ENCODE results near the gene LATS2. TPM values are rescaled to one million over a fixed set of nuclear protein-coding genes. Genes with fewer than 3 reads are reported as not detected.

Gene LATS2
- total RNA-seq, 1 donor from 2014 or later = 58.3 TPM

DNA sequence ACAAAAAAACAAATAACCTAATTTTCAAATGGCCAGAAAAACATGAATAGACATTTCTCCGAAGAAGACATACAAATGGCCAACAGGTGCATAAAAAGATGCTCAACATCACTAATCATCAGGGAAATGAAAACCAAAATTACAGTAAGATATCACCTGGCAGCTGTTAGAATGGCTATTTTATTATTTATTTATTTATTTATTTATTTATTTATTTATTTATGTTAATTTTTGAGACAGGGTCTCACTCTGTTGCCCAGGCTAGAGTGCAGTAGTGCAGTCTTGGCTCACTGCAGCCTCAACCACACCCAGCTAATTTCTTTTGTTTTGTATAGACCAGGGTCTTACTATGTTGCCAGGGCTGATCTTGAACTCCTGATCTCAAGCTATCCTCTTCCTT lies 27.1 kb upstream of the LATS2 start:
- no peak overlapping the region for H3K27ac Mint-ChIP-seq (ENCODE audit: unreplicated experiment)
- no peak overlapping the region for H3K4me3 Mint-ChIP-seq (ENCODE audit: unreplicated experiment)
- peaks cover 6% of the 10 kb centered on the region for H3K4me1 Mint-ChIP-seq (ENCODE audit: unreplicated experiment)
- no peak for DNase-seq (ENCODE audit: extremely low spot score, unreplicated experiment)
- H3K9me3 Mint-ChIP-seq (ENCODE audit: unreplicated experiment) = no peaks in the 10 kb centered on the region
- TF ChIP-seq, protein P1, sequence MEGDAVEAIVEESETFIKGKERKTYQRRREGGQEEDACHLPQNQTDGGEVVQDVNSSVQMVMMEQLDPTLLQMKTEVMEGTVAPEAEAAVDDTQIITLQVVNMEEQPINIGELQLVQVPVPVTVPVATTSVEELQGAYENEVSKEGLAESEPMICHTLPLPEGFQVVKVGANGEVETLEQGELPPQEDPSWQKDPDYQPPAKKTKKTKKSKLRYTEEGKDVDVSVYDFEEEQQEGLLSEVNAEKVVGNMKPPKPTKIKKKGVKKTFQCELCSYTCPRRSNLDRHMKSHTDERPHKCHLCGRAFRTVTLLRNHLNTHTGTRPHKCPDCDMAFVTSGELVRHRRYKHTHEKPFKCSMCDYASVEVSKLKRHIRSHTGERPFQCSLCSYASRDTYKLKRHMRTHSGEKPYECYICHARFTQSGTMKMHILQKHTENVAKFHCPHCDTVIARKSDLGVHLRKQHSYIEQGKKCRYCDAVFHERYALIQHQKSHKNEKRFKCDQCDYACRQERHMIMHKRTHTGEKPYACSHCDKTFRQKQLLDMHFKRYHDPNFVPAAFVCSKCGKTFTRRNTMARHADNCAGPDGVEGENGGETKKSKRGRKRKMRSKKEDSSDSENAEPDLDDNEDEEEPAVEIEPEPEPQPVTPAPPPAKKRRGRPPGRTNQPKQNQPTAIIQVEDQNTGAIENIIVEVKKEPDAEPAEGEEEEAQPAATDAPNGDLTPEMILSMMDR (IDR thresholded peaks at IDR 0.05) = no peak
- H3K27me3 Mint-ChIP-seq (ENCODE audit: unreplicated experiment) = no peaks in the 10 kb centered on the region
- no peaks in the 10 kb centered on the region for H3K36me3 Mint-ChIP-seq (ENCODE audit: unreplicated experiment)

DNA sequence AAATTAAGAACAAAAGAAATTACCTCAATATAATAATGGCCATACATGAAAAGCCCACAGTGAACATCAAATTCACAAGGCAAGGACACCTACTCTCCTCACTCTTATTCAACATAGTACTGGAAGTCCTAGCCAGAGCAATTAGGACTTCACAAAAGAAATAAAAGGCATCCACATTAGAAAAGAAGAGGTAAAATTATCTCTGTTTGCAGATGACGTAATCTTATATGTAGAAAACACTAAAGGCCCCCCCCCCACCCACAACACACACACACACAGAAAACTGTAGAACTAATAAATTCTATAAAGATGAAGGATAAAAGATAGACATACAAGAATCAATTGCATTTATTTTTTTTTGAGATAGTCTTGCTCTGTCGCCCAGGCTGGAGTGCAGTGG lies 25.5 kb upstream of the LATS2 start:
- H3K36me3 Mint-ChIP-seq (ENCODE audit: unreplicated experiment) = no peaks in the 10 kb centered on the region
- no peaks in the 10 kb centered on the region for H3K9me3 Mint-ChIP-seq (ENCODE audit: unreplicated experiment)
- TF ChIP-seq, protein P1 (IDR thresholded peaks at IDR 0.05) = no peak
- no peaks in the 10 kb centered on the region for H3K27me3 Mint-ChIP-seq (ENCODE audit: unreplicated experiment)
- H3K4me1 Mint-ChIP-seq (ENCODE audit: unreplicated experiment) = peaks cover 6% of the 10 kb centered on the region
- H3K27ac Mint-ChIP-seq (ENCODE audit: unreplicated experiment) = no peak overlapping the region
- DNase-seq (ENCODE audit: extremely low spot score, unreplicated experiment) = no peak
- no peak overlapping the region for H3K4me3 Mint-ChIP-seq (ENCODE audit: unreplicated experiment)

DNA sequence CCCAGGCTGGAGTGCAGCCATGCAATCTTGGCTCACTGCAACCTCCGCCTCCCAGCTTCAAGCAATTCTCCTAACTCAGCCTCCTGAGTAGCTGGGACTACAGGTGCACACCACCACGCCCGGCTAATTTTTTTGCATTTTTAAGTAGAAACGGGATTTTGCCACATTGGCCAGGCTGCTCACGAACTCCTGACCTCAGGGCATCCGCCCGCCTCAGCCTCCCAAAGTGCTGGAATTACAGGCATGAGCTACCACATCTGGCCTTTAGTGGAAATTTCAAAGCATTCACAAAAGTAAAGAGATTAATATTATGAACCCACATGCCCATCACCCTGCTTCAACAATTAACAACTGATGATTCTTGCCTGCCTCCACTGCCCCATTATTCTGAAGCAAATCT lies 20.5 kb upstream of the LATS2 start:
- peak; percentile 32 for DNase-seq (ENCODE audit: extremely low spot score, unreplicated experiment)
- TF ChIP-seq, protein P1 (IDR thresholded peaks at IDR 0.05) = no peak
- no peaks in the 10 kb centered on the region for H3K9me3 Mint-ChIP-seq (ENCODE audit: unreplicated experiment)
- H3K27me3 Mint-ChIP-seq (ENCODE audit: unreplicated experiment) = no peaks in the 10 kb centered on the region
- H3K4me3 Mint-ChIP-seq (ENCODE audit: unreplicated experiment) = no peak overlapping the region
- peaks cover 34% of the 10 kb centered on the region for H3K4me1 Mint-ChIP-seq (ENCODE audit: unreplicated experiment)
- no peaks in the 10 kb centered on the region for H3K36me3 Mint-ChIP-seq (ENCODE audit: unreplicated experiment)
- H3K27ac Mint-ChIP-seq (ENCODE audit: unreplicated experiment) = no peak overlapping the region

DNA sequence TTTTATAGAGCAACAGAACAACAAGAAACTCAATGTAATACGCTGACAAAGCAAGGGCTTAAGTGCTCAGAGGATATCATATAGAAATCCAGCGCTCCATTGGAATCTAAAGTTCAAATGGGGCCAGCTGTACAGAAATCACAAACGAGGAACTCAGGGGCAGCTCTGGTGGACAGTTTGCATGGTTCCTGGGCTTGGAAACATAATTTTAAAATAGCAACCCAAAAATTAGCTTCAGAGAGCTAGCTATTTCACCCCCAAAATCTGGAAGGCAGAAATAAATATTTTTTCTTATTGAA lies 19.2 kb upstream of the LATS2 start:
- no peaks in the 10 kb centered on the region for H3K27me3 Mint-ChIP-seq (ENCODE audit: unreplicated experiment)
- no peak for DNase-seq (ENCODE audit: extremely low spot score, unreplicated experiment)
- TF ChIP-seq, protein P1 (IDR thresholded peaks at IDR 0.05) = no peak
- no peak overlapping the region for H3K4me3 Mint-ChIP-seq (ENCODE audit: unreplicated experiment)
- H3K9me3 Mint-ChIP-seq (ENCODE audit: unreplicated experiment) = no peaks in the 10 kb centered on the region
- peak overlapping the region; percentile 82 for H3K27ac Mint-ChIP-seq (ENCODE audit: unreplicated experiment)
- H3K36me3 Mint-ChIP-seq (ENCODE audit: unreplicated experiment) = no peaks in the 10 kb centered on the region
- peaks cover 36% of the 10 kb centered on the region for H3K4me1 Mint-ChIP-seq (ENCODE audit: unreplicated experiment)

DNA sequence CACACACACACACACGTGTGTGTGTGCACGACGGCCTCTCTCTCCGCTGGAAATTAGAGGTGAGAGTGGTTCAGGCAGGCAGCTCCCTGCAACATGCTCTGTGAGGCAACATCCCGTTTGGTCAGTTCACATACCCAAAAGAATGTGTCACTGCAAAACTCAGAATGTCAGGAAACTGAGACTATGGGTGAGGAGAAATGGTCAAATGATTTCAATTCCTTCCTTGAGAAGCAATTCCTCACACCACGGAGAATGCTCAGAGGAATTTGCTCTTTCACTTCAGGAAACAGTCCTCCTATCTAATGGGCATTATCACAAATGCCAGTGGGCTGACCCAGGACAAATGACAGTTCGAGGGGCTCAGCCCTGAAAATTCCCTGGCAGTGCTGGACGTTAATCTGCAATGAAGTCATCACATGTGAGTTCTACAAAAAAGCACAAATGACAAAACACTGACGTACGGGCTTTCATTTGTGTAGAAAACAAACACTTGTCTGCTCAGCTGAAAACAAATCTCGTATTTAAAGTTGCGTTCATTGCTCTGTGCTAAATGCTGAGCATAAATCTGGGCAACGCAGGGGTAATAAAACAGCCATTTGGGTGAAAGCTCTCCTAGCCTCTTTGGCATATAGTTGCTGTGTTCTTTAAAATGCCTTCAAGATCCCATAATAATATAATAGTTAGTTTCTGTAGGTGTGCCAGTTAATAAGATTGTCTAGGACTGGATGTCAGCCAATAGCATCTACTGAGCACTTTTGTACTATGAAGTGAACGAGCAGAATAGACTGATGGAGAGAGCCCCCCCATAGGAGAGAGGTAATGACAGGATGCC lies 18.6 kb upstream of the LATS2 start:
- no peaks in the 10 kb centered on the region for H3K9me3 Mint-ChIP-seq (ENCODE audit: unreplicated experiment)
- peak overlapping the region; percentile 82 for H3K27ac Mint-ChIP-seq (ENCODE audit: unreplicated experiment)
- H3K4me1 Mint-ChIP-seq (ENCODE audit: unreplicated experiment) = peaks cover 40% of the 10 kb centered on the region
- peak overlapping the region; percentile 55 for H3K4me3 Mint-ChIP-seq (ENCODE audit: unreplicated experiment)
- no peaks in the 10 kb centered on the region for H3K36me3 Mint-ChIP-seq (ENCODE audit: unreplicated experiment)
- TF ChIP-seq, protein P1 (IDR thresholded peaks at IDR 0.05) = no peak
- peak; percentile 66 for DNase-seq (ENCODE audit: extremely low spot score, unreplicated experiment)
- no peaks in the 10 kb centered on the region for H3K27me3 Mint-ChIP-seq (ENCODE audit: unreplicated experiment)

Data from osteocyte (in vitro differentiated cells).